ENCODE data around the gene MPP3.

The MPP3 gene

GRCh38 chr17:43831633-43832032 is 1.3 kb downstream of the MPP3 start:
- no peak for DNase-seq

- DNase-seq = no peak
Observed at GRCh38 chr17:43830510-43831140, 2.3 kb downstream of the MPP3 start.

- DNase-seq = no peak
Observed at GRCh38 chr17:43829738-43830137, 3.2 kb downstream of the MPP3 start.

GRCh38 chr17:43827596-43827995 is 5.3 kb downstream of the MPP3 start:
- DNase-seq = no peak

- DNase-seq = no peak
Observed at GRCh38 chr17:43826206-43826605, 6.7 kb downstream of the MPP3 start.

GRCh38 chr17:43825567-43825966 is 7.4 kb downstream of the MPP3 start:
- no peak for DNase-seq

GRCh38 chr17:43823350-43824084 is 9.4 kb downstream of the MPP3 start:
- no peak for DNase-seq

GRCh38 chr17:43822570-43823190 is 10.3 kb downstream of the MPP3 start:
- DNase-seq = no peak

- no peak for DNase-seq
Observed at GRCh38 chr17:43820759-43821158, 12.2 kb downstream of the MPP3 start.

GRCh38 chr17:43818966-43819365 is 14.0 kb downstream of the MPP3 start:
- no peak for DNase-seq

- no peak for DNase-seq
Observed at GRCh38 chr17:43817826-43818225, 15.1 kb downstream of the MPP3 start.

- DNase-seq = no peak
Observed at GRCh38 chr17:43816336-43817320, 16.3 kb downstream of the MPP3 start.

GRCh38 chr17:43814714-43815113 is 18.2 kb downstream of the MPP3 start:
- no peak for DNase-seq

- DNase-seq = no peak
Observed at GRCh38 chr17:43814026-43814425, 18.9 kb downstream of the MPP3 start.

- no peak for DNase-seq
Observed at GRCh38 chr17:43813386-43813785, 19.6 kb downstream of the MPP3 start.

- no peak for DNase-seq
Observed at GRCh38 chr17:43812396-43813265, 20.3 kb downstream of the MPP3 start.

GRCh38 chr17:43810823-43811222 is 22.1 kb downstream of the MPP3 start:
- no peak for DNase-seq

- no peak for DNase-seq
Observed at GRCh38 chr17:43810226-43810715, 22.7 kb downstream of the MPP3 start.

GRCh38 chr17:43809121-43809520 is 23.8 kb downstream of the MPP3 start:
- DNase-seq = no peak

GRCh38 chr17:43808076-43808475 is 24.9 kb downstream of the MPP3 start:
- no peak for DNase-seq

- DNase-seq = no peak
Observed at GRCh38 chr17:43805117-43805516, 27.8 kb downstream of the MPP3 start.

GRCh38 chr17:43803758-43804157 is 29.2 kb downstream of the MPP3 start:
- no peak for DNase-seq

Measured in hematopoietic multipotent progenitor cell treated with erythropoietin and hydrocortisone succinate and interleukin-3 and kit ligand, for 4 days (in vitro differentiated cells).